Caco-2 (cell line): ENCODE data around the gene MTOR. TPM values are rescaled to one million over a fixed set of nuclear protein-coding genes. Genes with fewer than 3 reads are reported as not detected.

Source experiments
- BruUV-seq: library from RNA; stranded (reverse); fragments of 400-500 nt; replicated peaks from 2 replicates; lab custom pipeline; 2021; lab: Mats Ljungman, UMichigan
- CTCF ChIA-PET: fragments of 300-600 bp; sonication (Branson Sonifier 250); formaldehyde crosslinking; loops from one replicate; lab custom pipeline; 2022; ENCODE audit warnings: antibody characterized with exemption; lab: Charles Lee
- POLR2A ChIA-PET: fragments of 300-600 bp; sonication (Branson Sonifier 250); formaldehyde crosslinking; loops from one replicate; lab custom pipeline; 2022; ENCODE audit warnings: antibody characterized with exemption; lab: Charles Lee
- DNase-seq, 2 experiments: peaks; one replicate each; pipeline versions ENCODE4 v3.0.0 to v3.0.0-alpha.2; 2020 to 2022
- H3K27me3 ChIP-seq: replicated peaks from 2 replicates; pipeline ENCODE4 v1.6.0; 2011; ENCODE audit warnings: low read length; ENCODE audit not compliant: control insufficient read depth, insufficient read depth
- H3K36me3 ChIP-seq: 2 replicates; pipeline ENCODE4 v1.5.1; 2011; ENCODE audit warnings: low read length; ENCODE audit not compliant: control insufficient read depth, insufficient read depth
- H3K4me1 ChIP-seq: fragments of 250-450 bp; sonication (Bioruptor Pico); 2 replicates; pipeline ENCODE4 v1.5.1; 2020; ENCODE audit warnings: mild to moderate bottlenecking
- H3K4me3 ChIP-seq: 2 replicates; pipeline ENCODE4 v1.5.1; 2011; ENCODE audit warnings: low read depth, mild to moderate bottlenecking, control low read depth, low read length
- H3K9me3 ChIP-seq: fragments of 250-450 bp; sonication (Bioruptor Pico); 2 replicates; pipeline ENCODE4 v1.5.1; 2020; ENCODE audit warnings: mild to moderate bottlenecking, moderate library complexity
- H3K27ac Mint-ChIP-seq: one replicate; pipeline ENCODE4 v1.8.0; 2022; ENCODE audit warnings: mixed read lengths; ENCODE audit not compliant: unreplicated experiment
- H3K27me3 Mint-ChIP-seq: one replicate; pipeline ENCODE4 v1.8.0; 2022; ENCODE audit warnings: mixed read lengths; ENCODE audit not compliant: insufficient read depth, unreplicated experiment
- H3K36me3 Mint-ChIP-seq: one replicate; pipeline ENCODE4 v1.8.0; 2022; ENCODE audit warnings: mild to moderate bottlenecking, mixed read lengths; ENCODE audit not compliant: insufficient read depth, unreplicated experiment
- H3K4me1 Mint-ChIP-seq: one replicate; pipeline ENCODE4 v1.8.0; 2022; ENCODE audit warnings: low read depth, mixed read lengths; ENCODE audit not compliant: unreplicated experiment
- H3K4me3 Mint-ChIP-seq: one replicate; pipeline ENCODE4 v1.8.0; 2022; ENCODE audit warnings: mild to moderate bottlenecking, moderate library complexity, mixed read lengths; ENCODE audit not compliant: unreplicated experiment
- H3K9me3 Mint-ChIP-seq: one replicate; pipeline ENCODE4 v1.8.0; 2022; ENCODE audit warnings: mixed read lengths; ENCODE audit not compliant: unreplicated experiment
- CTCF ChIP-seq, 2 experiments: fragments of 200-600 bp in 1 of 2; IDR thresholded peaks; 1 replicate in 1 of 2; 2 replicates in 1 of 2; pipeline versions ENCODE4 v1.5.1 to v1.8.0; 2011 to 2022; ENCODE audit warnings: antibody characterized with exemption in 1 of 2, control low read depth in 1 of 2, inconsistent platforms in 1 of 2, low read depth in 1 of 2, low read length in 1 of 2, mild to moderate bottlenecking in 1 of 2, moderate library complexity in 1 of 2; ENCODE audit not compliant: insufficient read depth in 1 of 2, severe bottlenecking in 1 of 2, unreplicated experiment in 1 of 2
- intact Hi-C: fragments of 100-400 bp; cut with micrococcal nuclease; formaldehyde crosslinking; loops from one replicate; pipeline ENCODE4 v1.10.0; 2022; ENCODE audit not compliant: unreplicated experiment
- total RNA-seq: library from RNA; stranded (reverse); gene quantifications from 2 replicates; pipeline ENCODE4 v1.2.3, GENCODE V29; 2022

Gene MTOR
- total RNA-seq, 1 experiment from 2014 or later = 45.7 TPM

GRCh38 chr1:11291049-11291448, 28.7 kb upstream of the MTOR start:
- intact Hi-C loops = no loop called here
- BruUV-seq = no TSS peak
- Mint-ChIP-seq H3K4me1 (no peaks in the 10 kb centered on the region), H3K27me3 (no peaks in the 10 kb centered on the region), H3K27ac (no peak overlapping the region), H3K4me3 (no peak overlapping the region), H3K36me3 (peaks cover 5% of the 10 kb centered on the region), H3K9me3 (no peaks in the 10 kb centered on the region)
- no peaks in the 10 kb centered on the region for H3K36me3 ChIP-seq
- H3K9me3 ChIP-seq = no peaks in the 10 kb centered on the region
- H3K4me1 ChIP-seq = no peaks in the 10 kb centered on the region; the same call in 1 of the 2 replicates
- H3K27me3 ChIP-seq = no peaks in the 10 kb centered on the region
- ChIA-PET POLR2A (no interaction called here), CTCF (interaction anchor here (0.6 kb wide), 2 partner anchors 79 to 211 kb away, joined by 3 read pairs; no protein-coding TSS in a partner anchor)
- H3K4me3 ChIP-seq = no peak overlapping the region
- DNase-seq = no peak
- TF ChIP-seq CTCF (IDR thresholded peaks at IDR 0.05; ENCODE audit: insufficient read depth in 1 of 2, low read depth in 1 of 2, low read length in 1 of 2, severe bottlenecking in 1 of 2, unreplicated experiment in 1 of 2) = no peak

- Histone ChIP-seq H3K4me1 (no peaks in the 10 kb centered on the region; the same call in 1 of the 2 replicates), H3K9me3 (no peaks in the 10 kb centered on the region), H3K4me3 (no peak overlapping the region), H3K27me3 (no peaks in the 10 kb centered on the region), H3K36me3 (peaks cover 4% of the 10 kb centered on the region; the same call in 1 of the 2 replicates)
- no peaks in the 10 kb centered on the region for H3K27me3 Mint-ChIP-seq
- ChIA-PET POLR2A (interaction anchor here (0.6 kb wide), 1 partner anchor 185 kb away, joined by 3 read pairs; no protein-coding TSS in a partner anchor), CTCF (interaction anchor here (0.6 kb wide), 1 partner anchor 251 kb away, joined by 3 read pairs; no protein-coding TSS in a partner anchor)
- no peak overlapping the region for H3K4me3 Mint-ChIP-seq
- no peak for DNase-seq
- H3K36me3 Mint-ChIP-seq = peaks cover 14% of the 10 kb centered on the region
- H3K4me1 Mint-ChIP-seq = peaks cover 2% of the 10 kb centered on the region
- TF ChIP-seq CTCF (IDR thresholded peaks at IDR 0.05; ENCODE audit: insufficient read depth in 1 of 2, low read depth in 1 of 2, low read length in 1 of 2, severe bottlenecking in 1 of 2, unreplicated experiment in 1 of 2) = no peak
- BruUV-seq = no TSS peak
- intact Hi-C loops = no loop called here
- no peaks in the 10 kb centered on the region for H3K9me3 Mint-ChIP-seq
- no peak overlapping the region for H3K27ac Mint-ChIP-seq
Measured at GRCh38 chr1:11289064-11289463, 26.7 kb upstream of the MTOR start.

GRCh38 chr1:11286735-11287410, 24.5 kb upstream of the MTOR start:
- Histone ChIP-seq H3K36me3 (peaks cover 4% of the 10 kb centered on the region; the same call in 1 of the 2 replicates), H3K9me3 (no peaks in the 10 kb centered on the region), H3K4me3 (no peak overlapping the region), H3K27me3 (no peaks in the 10 kb centered on the region), H3K4me1 (no peaks in the 10 kb centered on the region)
- peaks cover 6% of the 10 kb centered on the region for H3K4me1 Mint-ChIP-seq
- BruUV-seq = no TSS peak
- no peak overlapping the region for H3K4me3 Mint-ChIP-seq
- no peak for DNase-seq
- ChIA-PET CTCF (interaction anchor here (0.5 to 1.0 kb wide), 3 partner anchors 24 to 285 kb away, joined by 3 to 4 read pairs (median 3); no protein-coding TSS in a partner anchor), POLR2A (no interaction called here)
- TF ChIP-seq CTCF (IDR thresholded peaks at IDR 0.05; ENCODE audit: insufficient read depth in 1 of 2, low read depth in 1 of 2, low read length in 1 of 2, severe bottlenecking in 1 of 2, unreplicated experiment in 1 of 2) = no peak
- H3K27ac Mint-ChIP-seq = no peak overlapping the region
- H3K9me3 Mint-ChIP-seq = no peaks in the 10 kb centered on the region
- intact Hi-C loops = loop anchor here (1.0 kb wide), 1 partner anchor 355 kb away; no protein-coding TSS in a partner anchor
- H3K36me3 Mint-ChIP-seq = peaks cover 18% of the 10 kb centered on the region
- no peaks in the 10 kb centered on the region for H3K27me3 Mint-ChIP-seq
